Measurements from ENCODE around the gene HPSE2.

Gene HPSE2

GRCh38 chr10:98524124-98524523 is 711.5 kb downstream of the HPSE2 start:
- no peak for DNase-seq (ENCODE audit: extremely low read depth, low read depth)
- TF ChIP-seq CTCF (IDR thresholded peaks at IDR 0.05; ENCODE audit: low read depth, low read length), result no peak

GRCh38 chr10:98519841-98520240 is 715.8 kb downstream of the HPSE2 start:
- no peak for DNase-seq (ENCODE audit: extremely low read depth, low read depth)
- no peak for TF ChIP-seq CTCF (IDR thresholded peaks at IDR 0.05; ENCODE audit: low read depth, low read length)

GRCh38 chr10:98517672-98518071 is 718.0 kb downstream of the HPSE2 start:
- DNase-seq (ENCODE audit: extremely low read depth, low read depth), result no peak
- no peak for TF ChIP-seq CTCF (IDR thresholded peaks at IDR 0.05; ENCODE audit: low read depth, low read length)

- DNase-seq (ENCODE audit: extremely low read depth, low read depth), result no peak
- no peak for TF ChIP-seq CTCF (IDR thresholded peaks at IDR 0.05; ENCODE audit: low read depth, low read length)
Observed at GRCh38 chr10:98516352-98516751, 719.3 kb downstream of the HPSE2 start.

GRCh38 chr10:98513704-98514103 is 721.9 kb downstream of the HPSE2 start:
- no peak for TF ChIP-seq CTCF (IDR thresholded peaks at IDR 0.05; ENCODE audit: low read depth, low read length)
- no peak for DNase-seq (ENCODE audit: extremely low read depth, low read depth)

GRCh38 chr10:98511876-98512275 is 723.8 kb downstream of the HPSE2 start:
- TF ChIP-seq CTCF (IDR thresholded peaks at IDR 0.05; ENCODE audit: low read depth, low read length), result no peak
- DNase-seq (ENCODE audit: extremely low read depth, low read depth), result no peak

GRCh38 chr10:98510412-98510995 is 725.1 kb downstream of the HPSE2 start:
- TF ChIP-seq CTCF (IDR thresholded peaks at IDR 0.05; ENCODE audit: low read depth, low read length), result no peak
- no peak for DNase-seq (ENCODE audit: extremely low read depth, low read depth)
